T-cell (primary cell): ENCODE measurements around the gene BACE2. TPM values are rescaled to one million over a fixed set of nuclear protein-coding genes. Genes with fewer than 3 reads are reported as not detected.

Experiments used
- ATAC-seq, 4 experiments: fragments of 200-7000 bp in 3 of 4; fragments of 150-1000 bp in 1 of 4; cut with Tn5 transposase; replicated peaks in 1 of 4; 1 replicate in 3 of 4; 2 replicates in 1 of 4; pipeline ENCODE4 v1.10.0; 2021; ENCODE audit warnings: moderate library complexity in 3 of 4, mild to moderate bottlenecking in 2 of 4, moderate number of reproducible peaks in 1 of 4
- CTCF ChIA-PET, 2 donors: fragments of 300-600 bp; sonication (Branson Sonifier 250); formaldehyde crosslinking; loops; one replicate each; lab custom pipeline; 2022; ENCODE audit warnings: antibody characterized with exemption in 2 of 2; lab: Charles Lee
- POLR2A ChIA-PET, 2 donors: fragments of 300-600 bp; sonication (Branson Sonifier 250); formaldehyde crosslinking; loops; one replicate each; lab custom pipeline; 2022; ENCODE audit warnings: antibody characterized with exemption in 2 of 2; lab: Charles Lee
- DNase-seq, 35 experiments: peaks; one replicate each; pipeline versions ENCODE4 v3.0.0 to v3.0.0-alpha.2; 2013 to 2023
- H3K27ac ChIP-seq: one replicate; pipeline ENCODE4 v1.5.1; 2013; ENCODE audit warnings: low read length
- H3K27me3 ChIP-seq, 2 experiments: replicated peaks in 1 of 2; 1 replicate in 1 of 2; 2 replicates in 1 of 2; pipeline versions ENCODE4 v1.6.1 to v1.7.0; 2013; ENCODE audit warnings: low read length in 1 of 2, mixed read lengths in 1 of 2; ENCODE audit not compliant: control insufficient read depth in 2 of 2, insufficient read depth in 2 of 2; ENCODE audit errors: extremely low read depth in 1 of 2
- H3K36me3 ChIP-seq, 2 donors: 1 replicate in 1 of 2; 2 replicates in 1 of 2; pipeline versions ENCODE4 v1.6.1 to v1.7.0; 2013; ENCODE audit warnings: low read length in 1 of 2; ENCODE audit not compliant: control insufficient read depth in 2 of 2, insufficient read depth in 1 of 2; ENCODE audit errors: extremely low read depth in 1 of 2
- H3K4me1 ChIP-seq, 2 experiments: 1 replicate in 1 of 2; 2 replicates in 1 of 2; pipeline versions ENCODE4 v1.6.1 to v1.7.0; 2013; ENCODE audit warnings: low read length in 2 of 2, mixed read lengths in 1 of 2; ENCODE audit not compliant: insufficient read depth in 2 of 2, control insufficient read depth in 1 of 2; ENCODE audit errors: extremely low read depth in 1 of 2
- H3K4me3 ChIP-seq, 2 donors: 1 replicate in 1 of 2; 2 replicates in 1 of 2; pipeline versions ENCODE4 v1.5.1 to v1.7.0; 2013; ENCODE audit warnings: mild to moderate bottlenecking in 2 of 2, low read length in 1 of 2, moderate library complexity in 1 of 2; ENCODE audit not compliant: control insufficient read depth in 1 of 2; ENCODE audit errors: extremely low read depth in 1 of 2
- H3K9me3 ChIP-seq: 2 replicates; pipeline ENCODE4 v1.7.0; 2013
- H3K27ac Mint-ChIP-seq, 2 donors: one replicate each; pipeline ENCODE4 v1.8.0; 2020 to 2021; ENCODE audit warnings: mild to moderate bottlenecking in 2 of 2, mixed read lengths in 2 of 2
- H3K27me3 Mint-ChIP-seq, 2 donors: one replicate each; pipeline ENCODE4 v1.8.0; 2021 to 2022; ENCODE audit warnings: mixed read lengths in 2 of 2
- H3K36me3 Mint-ChIP-seq: one replicate; pipeline ENCODE4 v1.8.0; 2021; ENCODE audit warnings: mixed read lengths
- H3K4me1 Mint-ChIP-seq, 3 donors: one replicate each; pipeline ENCODE4 v1.8.0; 2020 to 2022; ENCODE audit warnings: mixed read lengths in 3 of 3, mild to moderate bottlenecking in 1 of 3
- H3K4me3 Mint-ChIP-seq, 3 donors: one replicate each; pipeline ENCODE4 v1.8.0; 2020 to 2022; ENCODE audit warnings: mild to moderate bottlenecking in 3 of 3, mixed read lengths in 3 of 3, moderate library complexity in 3 of 3
- H3K9me3 Mint-ChIP-seq, 3 donors: one replicate each; pipeline ENCODE4 v1.8.0; 2020 to 2022; ENCODE audit warnings: mixed read lengths in 3 of 3
- WGBS: methylation state at CpG from one replicate; pipeline ENCODE4 v1.1.5; 2013; ENCODE audit warnings: missing lambda C conversion rate; ENCODE audit not compliant: insufficient coverage; 5-methylcytosine and 5-hydroxymethylcytosine counted together
- total RNA-seq, 35 experiments: library from RNA in 6 of 35; stranded (reverse) in 6 of 35; fragments of 120-200 nt in 1 of 35; gene quantifications; one replicate each; pipeline versions ENCODE4 v1.2.1 to v1.2.4 and lab custom pipeline; 2013 to 2026

BACE2 gene
- total RNA-seq, 5 donors from 2014 or later (not counting 1 experiment from before 2014, with no cell fraction given), result 0.30 to 1.1 (median 0.68) TPM

GRCh38 chr21:41138711-41139110 is 29.2 kb upstream of the BACE2 start:
- DNase-seq, result no peak
- Histone ChIP-seq H3K27ac (no peak overlapping the region), H3K9me3 (no peaks in the 10 kb centered on the region), H3K36me3 (no peaks in the 10 kb centered on the region), H3K4me3 (no peak overlapping the region), H3K27me3 (peaks cover 0 to 22% of the 10 kb centered on the region in 2 experiments), H3K4me1 (no peaks in the 10 kb centered on the region)
- Mint-ChIP-seq H3K27me3 (peaks cover 8 to 17% of the 10 kb centered on the region in 2 donors), H3K9me3 (no peaks in the 10 kb centered on the region), H3K4me1 (no peaks in the 10 kb centered on the region), H3K36me3 (no peaks in the 10 kb centered on the region), H3K27ac (no peak overlapping the region), H3K4me3 (no peak overlapping the region)
- ChIA-PET CTCF (no interaction called here), POLR2A (no interaction called here)
- 86% methylated on average over 6 of the region's 6 CpGs for WGBS
- no peak for ATAC-seq

GRCh38 chr21:41139275-41139674 is 28.7 kb upstream of the BACE2 start:
- H3K36me3 Mint-ChIP-seq, result no peaks in the 10 kb centered on the region
- peaks cover 0 to 22% of the 10 kb centered on the region in 2 experiments for H3K27me3 ChIP-seq
- H3K9me3 ChIP-seq, result no peaks in the 10 kb centered on the region
- H3K36me3 ChIP-seq, result no peaks in the 10 kb centered on the region
- CTCF ChIA-PET, result no interaction called here
- no peaks in the 10 kb centered on the region for H3K4me1 ChIP-seq
- no peak overlapping the region for H3K4me3 ChIP-seq
- peaks cover 9 to 17% of the 10 kb centered on the region in 2 donors for H3K27me3 Mint-ChIP-seq
- H3K4me1 Mint-ChIP-seq, result no peaks in the 10 kb centered on the region
- H3K27ac Mint-ChIP-seq, result no peak overlapping the region
- 78% methylated on average over 5 of the region's 5 CpGs for WGBS
- POLR2A ChIA-PET, result no interaction called here
- ATAC-seq, result no peak
- H3K9me3 Mint-ChIP-seq, result no peaks in the 10 kb centered on the region
- H3K27ac ChIP-seq, result no peak overlapping the region
- H3K4me3 Mint-ChIP-seq, result no peak overlapping the region
- DNase-seq, result no peak

- no peaks in the 10 kb centered on the region for H3K36me3 ChIP-seq
- no peaks in the 10 kb centered on the region for H3K36me3 Mint-ChIP-seq
- no peaks in the 10 kb centered on the region for H3K9me3 Mint-ChIP-seq
- no peaks in the 10 kb centered on the region for H3K4me1 ChIP-seq
- H3K4me3 Mint-ChIP-seq, result no peak overlapping the region
- no peak overlapping the region for H3K4me3 ChIP-seq
- H3K27me3 ChIP-seq, result peaks cover 0 to 22% of the 10 kb centered on the region in 2 experiments
- ATAC-seq, result no peak
- no peak overlapping the region for H3K27ac Mint-ChIP-seq
- peaks cover 11 to 17% of the 10 kb centered on the region in 2 donors for H3K27me3 Mint-ChIP-seq
- no peaks in the 10 kb centered on the region for H3K4me1 Mint-ChIP-seq
- WGBS, result 93% methylated on average over 11 of the region's 12 CpGs
- ChIA-PET POLR2A (no interaction called here), CTCF (no interaction called here)
- H3K27ac ChIP-seq, result no peak overlapping the region
- DNase-seq, result no peak
- no peaks in the 10 kb centered on the region for H3K9me3 ChIP-seq
Observed at GRCh38 chr21:41139951-41140350, 28.0 kb upstream of the BACE2 start.

GRCh38 chr21:41141031-41141457 is 26.9 kb upstream of the BACE2 start:
- no peaks in the 10 kb centered on the region for H3K4me1 Mint-ChIP-seq
- 63% methylated on average over 2 of the region's 2 CpGs for WGBS
- no peaks in the 10 kb centered on the region for H3K9me3 Mint-ChIP-seq
- H3K4me3 ChIP-seq, result no peak overlapping the region
- POLR2A ChIA-PET, result no interaction called here
- H3K4me1 ChIP-seq, result no peaks in the 10 kb centered on the region
- H3K27ac ChIP-seq, result no peak overlapping the region
- H3K4me3 Mint-ChIP-seq, result no peak overlapping the region
- ATAC-seq, result no peak
- peaks cover 8 to 15% of the 10 kb centered on the region in 2 donors for H3K27me3 Mint-ChIP-seq
- no peaks in the 10 kb centered on the region for H3K36me3 ChIP-seq
- H3K36me3 Mint-ChIP-seq, result no peaks in the 10 kb centered on the region
- H3K9me3 ChIP-seq, result no peaks in the 10 kb centered on the region
- H3K27ac Mint-ChIP-seq, result no peak overlapping the region
- CTCF ChIA-PET, result no interaction called here
- no peak for DNase-seq
- H3K27me3 ChIP-seq, result peaks cover 0 to 22% of the 10 kb centered on the region in 2 experiments

GRCh38 chr21:41142051-41142795 is 25.7 kb upstream of the BACE2 start:
- no peak overlapping the region for H3K4me3 Mint-ChIP-seq
- CTCF ChIA-PET, result no interaction called here
- ATAC-seq, result no peak
- no peaks in the 10 kb centered on the region for H3K4me1 Mint-ChIP-seq
- peaks cover 12 to 18% of the 10 kb centered on the region in 2 donors for H3K27me3 Mint-ChIP-seq
- 80% methylated on average over 8 of the region's 15 CpGs for WGBS
- Histone ChIP-seq H3K27ac (no peak overlapping the region), H3K36me3 (no peaks in the 10 kb centered on the region), H3K4me1 (no peaks in the 10 kb centered on the region), H3K9me3 (no peaks in the 10 kb centered on the region), H3K4me3 (no peak overlapping the region), H3K27me3 (peaks cover 0 to 19% of the 10 kb centered on the region in 2 experiments)
- POLR2A ChIA-PET, result no interaction called here
- no peak overlapping the region for H3K27ac Mint-ChIP-seq
- H3K9me3 Mint-ChIP-seq, result no peaks in the 10 kb centered on the region
- DNase-seq, result no peak
- H3K36me3 Mint-ChIP-seq, result no peaks in the 10 kb centered on the region

GRCh38 chr21:41143596-41144325 is 24.2 kb upstream of the BACE2 start:
- no peaks in the 10 kb centered on the region for H3K36me3 Mint-ChIP-seq
- H3K9me3 Mint-ChIP-seq, result no peaks in the 10 kb centered on the region
- H3K27ac ChIP-seq, result no peak overlapping the region
- CTCF ChIA-PET, result no interaction called here
- H3K4me3 ChIP-seq, result no peak overlapping the region
- no peaks in the 10 kb centered on the region for H3K4me1 ChIP-seq
- H3K27me3 ChIP-seq, result peaks cover 0 to 27% of the 10 kb centered on the region in 2 experiments
- H3K36me3 ChIP-seq, result no peaks in the 10 kb centered on the region
- H3K4me3 Mint-ChIP-seq, result no peak overlapping the region
- H3K9me3 ChIP-seq, result no peaks in the 10 kb centered on the region
- WGBS, result 78% methylated on average over 6 of the region's 10 CpGs
- DNase-seq, result no peak
- peaks cover 18 to 23% of the 10 kb centered on the region in 2 donors for H3K27me3 Mint-ChIP-seq
- H3K4me1 Mint-ChIP-seq, result no peaks in the 10 kb centered on the region
- POLR2A ChIA-PET, result no interaction called here
- no peak for ATAC-seq
- H3K27ac Mint-ChIP-seq, result no peak overlapping the region
